Erythroblast (primary cell): ENCODE measurements around the gene BPI.

Experiments used
- GATA1 ChIP-seq: IDR thresholded peaks from 2 replicates; pipeline ENCODE4 v1.6.1; 2011; ENCODE audit warnings: low read depth, mild to moderate bottlenecking, control low read depth, low read length, moderate library complexity
- POLR2A ChIP-seq: IDR thresholded peaks from 2 replicates; pipeline ENCODE4 v1.6.1; 2011; ENCODE audit warnings: mild to moderate bottlenecking, low read length

- no peak for TF ChIP-seq POLR2A
- TF ChIP-seq GATA1 = no peak
Measured at GRCh38 chr20:38278131-38278530, 25.8 kb upstream of the BPI start.
